GM12875 (cell line): Measurements from ENCODE around the gene IFI27.

Experiments
- H3K4me3 ChIP-seq: one replicate; pipeline ENCODE4 v1.5.1; 2011; ENCODE audit warnings: low read depth, low read length, control low read depth
- TF ChIP-seq, protein P1 (sequence below): IDR thresholded peaks from 2 replicates; pipeline ENCODE4 v1.5.1; 2011; ENCODE audit warnings: low read depth, mild to moderate bottlenecking, control low read depth, inconsistent platforms, low read length, moderate library complexity, borderline replicate concordance; ENCODE audit not compliant: insufficient read depth

The IFI27 gene

DNA sequence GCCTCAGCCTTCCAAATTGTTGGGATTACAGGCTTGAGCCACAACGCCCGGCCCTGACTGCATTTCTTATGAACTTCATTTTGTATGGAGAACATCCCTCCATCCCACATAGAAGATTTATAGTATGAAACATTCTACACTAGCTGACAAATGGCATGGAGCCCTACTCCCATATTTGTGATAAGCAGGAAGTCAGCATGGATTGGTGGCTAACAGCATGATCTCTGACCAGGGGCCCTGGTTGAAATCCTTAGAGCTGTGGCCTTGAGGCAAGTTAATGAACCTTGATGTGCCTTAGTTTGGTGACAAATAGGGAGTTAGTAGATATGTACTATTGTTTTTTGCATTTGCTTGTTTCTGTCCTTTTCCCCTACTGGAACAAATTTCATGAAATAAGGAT lies 17.1 kb upstream of the IFI27 start:
- H3K4me3 ChIP-seq = no peak overlapping the region
- TF ChIP-seq, protein P1, sequence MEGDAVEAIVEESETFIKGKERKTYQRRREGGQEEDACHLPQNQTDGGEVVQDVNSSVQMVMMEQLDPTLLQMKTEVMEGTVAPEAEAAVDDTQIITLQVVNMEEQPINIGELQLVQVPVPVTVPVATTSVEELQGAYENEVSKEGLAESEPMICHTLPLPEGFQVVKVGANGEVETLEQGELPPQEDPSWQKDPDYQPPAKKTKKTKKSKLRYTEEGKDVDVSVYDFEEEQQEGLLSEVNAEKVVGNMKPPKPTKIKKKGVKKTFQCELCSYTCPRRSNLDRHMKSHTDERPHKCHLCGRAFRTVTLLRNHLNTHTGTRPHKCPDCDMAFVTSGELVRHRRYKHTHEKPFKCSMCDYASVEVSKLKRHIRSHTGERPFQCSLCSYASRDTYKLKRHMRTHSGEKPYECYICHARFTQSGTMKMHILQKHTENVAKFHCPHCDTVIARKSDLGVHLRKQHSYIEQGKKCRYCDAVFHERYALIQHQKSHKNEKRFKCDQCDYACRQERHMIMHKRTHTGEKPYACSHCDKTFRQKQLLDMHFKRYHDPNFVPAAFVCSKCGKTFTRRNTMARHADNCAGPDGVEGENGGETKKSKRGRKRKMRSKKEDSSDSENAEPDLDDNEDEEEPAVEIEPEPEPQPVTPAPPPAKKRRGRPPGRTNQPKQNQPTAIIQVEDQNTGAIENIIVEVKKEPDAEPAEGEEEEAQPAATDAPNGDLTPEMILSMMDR = no peak

DNA sequence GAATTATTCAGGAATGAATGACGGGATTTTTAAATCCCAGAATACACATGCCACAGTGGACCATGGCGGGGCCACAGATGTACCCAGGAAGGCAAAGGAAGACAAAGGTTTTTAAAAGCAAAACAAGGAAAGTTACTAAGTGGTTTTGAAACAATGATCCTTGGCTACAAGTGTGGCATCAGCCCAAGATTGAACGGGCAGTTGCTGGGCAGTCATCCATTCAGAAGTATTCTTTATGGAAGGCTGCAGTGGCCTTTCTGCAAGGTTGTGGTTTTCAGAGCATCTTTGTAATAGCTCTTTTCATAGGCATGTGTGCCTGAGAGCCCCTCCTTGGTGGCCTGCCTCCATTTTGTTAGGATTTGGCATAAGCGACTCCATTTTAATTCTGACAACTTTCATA lies 13.4 kb upstream of the IFI27 start:
- TF ChIP-seq, protein P1 = no peak
- H3K4me3 ChIP-seq = no peak overlapping the region

DNA sequence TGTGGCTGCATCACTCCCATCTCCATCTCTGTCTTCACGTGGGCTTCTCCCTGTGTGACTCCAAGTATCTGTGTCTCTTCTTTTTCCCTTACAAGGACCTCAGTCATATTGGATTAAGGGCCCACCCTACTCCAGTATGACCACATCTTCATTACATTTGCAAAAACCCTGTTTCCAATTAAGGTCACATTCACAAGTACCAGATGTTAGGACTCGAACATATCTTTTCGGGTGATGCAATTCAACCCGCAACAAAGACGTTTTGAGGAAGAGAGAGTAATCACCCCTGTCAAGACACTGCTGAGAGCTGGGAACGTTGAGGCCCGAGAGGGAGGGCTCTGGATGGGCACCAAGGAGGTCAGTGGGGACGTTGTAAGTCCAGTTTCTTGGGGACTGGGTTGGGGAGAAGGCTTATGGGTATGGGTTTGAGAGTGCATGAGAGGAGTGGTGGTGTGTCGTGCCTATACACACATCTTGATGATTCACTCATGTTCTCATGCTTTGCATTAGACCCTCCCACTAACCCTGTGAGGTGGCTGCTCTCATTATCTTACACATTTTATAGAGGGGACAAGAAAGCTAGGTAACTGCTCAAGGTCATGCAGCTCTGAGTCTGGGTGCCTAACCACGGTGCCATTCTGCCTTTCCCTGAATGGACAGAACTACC lies 12.1 kb upstream of the IFI27 start:
- TF ChIP-seq, protein P1 = no peak
- H3K4me3 ChIP-seq = no peak overlapping the region

DNA sequence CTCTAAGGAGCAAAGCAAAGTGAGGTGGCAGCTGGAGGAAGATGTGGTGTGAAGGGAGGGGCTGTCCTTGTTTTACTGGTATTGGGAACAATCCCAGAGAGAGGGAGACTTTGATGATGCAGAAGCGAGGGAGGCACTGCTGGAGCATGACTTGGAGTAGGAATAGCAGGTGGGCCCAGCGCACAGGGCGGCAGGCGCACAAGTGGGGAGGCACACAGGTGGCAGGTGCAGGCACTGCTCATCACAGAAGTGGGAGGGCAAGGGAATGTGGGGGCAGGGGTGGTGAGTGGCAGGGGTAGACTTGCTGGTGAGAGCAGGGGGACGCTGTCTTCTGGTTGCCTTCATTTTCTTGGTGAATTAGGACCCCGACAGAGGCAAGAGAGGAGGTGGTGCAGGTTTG lies 11.5 kb upstream of the IFI27 start:
- H3K4me3 ChIP-seq = no peak overlapping the region
- TF ChIP-seq, protein P1 = no peak

DNA sequence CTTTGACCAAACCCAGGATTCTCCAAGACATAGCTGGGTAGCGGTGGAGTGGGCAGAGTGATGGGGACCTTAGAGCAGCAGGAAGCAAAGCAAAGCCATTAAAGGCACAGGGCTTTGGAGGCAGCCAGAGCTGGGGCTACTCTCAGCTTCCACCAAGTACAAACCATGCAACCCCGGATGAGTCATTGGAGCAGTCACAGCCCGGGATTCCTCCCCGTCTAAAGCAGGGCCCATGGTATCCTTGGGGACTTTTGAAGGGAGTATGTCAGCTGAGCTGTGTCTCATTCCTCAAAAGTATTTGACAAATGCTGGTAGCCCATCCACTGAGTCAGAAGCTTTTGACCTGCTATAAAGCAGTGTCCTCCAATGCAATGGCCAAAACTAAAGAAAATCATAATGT lies 9.7 kb upstream of the IFI27 start:
- no peak overlapping the region for H3K4me3 ChIP-seq

DNA sequence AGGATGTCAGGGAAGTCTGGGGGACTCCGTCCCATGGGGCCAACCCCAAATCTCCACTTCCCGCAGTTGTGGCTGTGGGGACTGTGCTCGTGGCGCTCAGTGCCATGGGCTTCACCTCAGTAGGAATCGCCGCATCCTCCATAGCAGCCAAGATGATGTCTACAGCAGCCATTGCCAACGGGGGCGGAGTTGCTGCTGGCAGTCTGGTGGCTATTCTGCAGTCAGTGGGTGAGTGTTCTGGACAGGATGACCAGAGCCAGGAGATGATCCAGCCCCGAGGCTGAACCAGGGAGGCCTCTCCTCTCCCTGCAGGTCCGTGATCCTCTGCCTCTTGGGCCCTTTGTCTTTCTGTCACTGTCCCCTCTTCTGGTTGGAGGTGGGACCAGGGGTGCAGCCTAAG lies 8.8 kb upstream of the IFI27 start:
- TF ChIP-seq, protein P1 = no peak
- no peak overlapping the region for H3K4me3 ChIP-seq

More for the DNA sequence above, 9.7 kb upstream of the IFI27 start:
- TF ChIP-seq, protein P1 = no peak

DNA sequence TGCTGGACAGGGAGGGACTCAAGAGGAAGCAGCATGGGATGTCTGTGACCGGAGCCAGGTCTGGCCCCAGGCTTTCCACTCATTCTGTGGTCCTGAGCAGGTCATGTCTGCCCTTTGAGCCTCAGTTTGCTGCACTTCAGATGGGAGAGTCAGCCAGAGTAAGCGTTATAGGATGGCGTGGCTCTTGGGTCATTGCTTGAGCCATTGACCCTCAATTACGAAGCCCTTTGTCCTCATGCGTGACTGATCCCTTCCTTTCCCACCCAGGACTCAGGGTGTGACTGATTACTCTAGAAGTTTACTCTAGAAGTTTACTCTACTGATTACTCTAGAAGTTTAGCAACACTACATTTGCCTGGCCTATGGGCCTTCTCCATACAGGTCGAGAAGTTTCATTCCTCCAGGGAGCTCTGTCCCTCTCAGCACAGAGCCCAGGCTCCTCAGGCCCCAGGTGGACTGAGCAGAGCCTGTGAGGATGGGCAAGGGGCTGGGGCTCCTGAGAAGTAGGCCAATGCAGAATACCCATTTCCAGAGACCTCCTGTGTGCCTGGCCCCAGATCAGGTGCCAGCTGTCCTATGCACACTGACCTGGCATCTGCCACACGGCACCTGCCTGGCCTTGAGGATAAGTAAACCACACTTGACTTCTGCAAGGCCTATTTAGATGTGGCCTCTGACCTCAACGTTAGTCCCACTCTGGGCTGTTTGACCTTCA lies 7.6 kb upstream of the IFI27 start:
- TF ChIP-seq, protein P1 = no peak

More for the DNA sequence above, 7.6 kb upstream of the IFI27 start:
- no peak overlapping the region for H3K4me3 ChIP-seq
